Mesothelial cell of epicardium (in vitro differentiated cells): ENCODE measurements around the gene TALDO1. TPM values are rescaled to one million over a fixed set of nuclear protein-coding genes. Genes with fewer than 3 reads are reported as not detected.
A peak's percentile ranks its signal among the peaks of the same experiment; 100 is the strongest.

ENCODE experiments used
- DNase-seq, 2 experiments: peaks; one replicate each; pipeline ENCODE4 v3.0.0; 2021; ENCODE audit warnings: low spot score in 2 of 2; ENCODE audit not compliant: unreplicated experiment in 2 of 2
- H3K27ac Mint-ChIP-seq: 2 replicates; pipeline ENCODE4 v1.8.0; 2021; ENCODE audit warnings: mixed read lengths
- H3K27me3 Mint-ChIP-seq: 2 replicates; pipeline ENCODE4 v1.8.0; 2021; ENCODE audit warnings: low read depth, mixed read lengths
- H3K36me3 Mint-ChIP-seq: 2 replicates; pipeline ENCODE4 v1.8.0; 2021; ENCODE audit warnings: mixed read lengths
- H3K4me1 Mint-ChIP-seq: 2 replicates; pipeline ENCODE4 v1.8.0; 2021; ENCODE audit warnings: mixed read lengths
- H3K4me3 Mint-ChIP-seq: 2 replicates; pipeline ENCODE4 v1.8.0; 2021; ENCODE audit warnings: mild to moderate bottlenecking, moderate library complexity, mixed read lengths
- H3K9me3 Mint-ChIP-seq: 2 replicates; pipeline ENCODE4 v1.8.0; 2021; ENCODE audit warnings: mixed read lengths
- total RNA-seq: library from RNA; stranded (reverse); gene quantifications from 3 replicates; pipeline ENCODE4 v1.2.1, GENCODE V29; 2021
- TF ChIP-seq, protein P1 (sequence below): fragments of 200-600 bp; sonication (generic); IDR thresholded peaks from one replicate; pipeline ENCODE4 v1.5.0; 2021; ENCODE audit warnings: antibody characterized with exemption; ENCODE audit not compliant: unreplicated experiment

The TALDO1 gene
- total RNA-seq, 1 donor from 2014 or later, result 97.5 TPM

DNA sequence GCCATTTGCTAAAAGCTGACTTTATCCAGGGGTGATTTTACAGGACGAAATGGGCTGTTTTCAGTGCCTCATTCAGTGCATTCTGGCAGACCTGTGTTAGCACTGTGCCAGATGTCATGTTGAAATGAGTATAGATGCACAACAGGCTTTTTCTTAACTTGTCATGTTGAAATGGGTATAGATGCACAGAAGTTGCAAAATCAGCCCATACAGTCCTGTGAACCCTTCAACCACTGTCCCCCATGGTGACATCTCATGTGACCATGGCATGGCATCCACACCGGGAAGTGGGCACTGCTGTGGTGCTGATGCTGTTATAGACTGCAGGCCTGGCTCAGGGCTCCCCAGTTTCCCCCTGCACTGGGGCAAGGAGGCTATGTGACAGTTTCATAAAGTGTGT lies 2.5 kb downstream of the TALDO1 start:
- no peak overlapping the region for H3K4me3 Mint-ChIP-seq
- no peaks in the 10 kb centered on the region for H3K27me3 Mint-ChIP-seq
- H3K9me3 Mint-ChIP-seq, result no peaks in the 10 kb centered on the region
- H3K4me1 Mint-ChIP-seq, result peaks cover 17% of the 10 kb centered on the region
- no peak overlapping the region for H3K27ac Mint-ChIP-seq
- TF ChIP-seq, protein P1, sequence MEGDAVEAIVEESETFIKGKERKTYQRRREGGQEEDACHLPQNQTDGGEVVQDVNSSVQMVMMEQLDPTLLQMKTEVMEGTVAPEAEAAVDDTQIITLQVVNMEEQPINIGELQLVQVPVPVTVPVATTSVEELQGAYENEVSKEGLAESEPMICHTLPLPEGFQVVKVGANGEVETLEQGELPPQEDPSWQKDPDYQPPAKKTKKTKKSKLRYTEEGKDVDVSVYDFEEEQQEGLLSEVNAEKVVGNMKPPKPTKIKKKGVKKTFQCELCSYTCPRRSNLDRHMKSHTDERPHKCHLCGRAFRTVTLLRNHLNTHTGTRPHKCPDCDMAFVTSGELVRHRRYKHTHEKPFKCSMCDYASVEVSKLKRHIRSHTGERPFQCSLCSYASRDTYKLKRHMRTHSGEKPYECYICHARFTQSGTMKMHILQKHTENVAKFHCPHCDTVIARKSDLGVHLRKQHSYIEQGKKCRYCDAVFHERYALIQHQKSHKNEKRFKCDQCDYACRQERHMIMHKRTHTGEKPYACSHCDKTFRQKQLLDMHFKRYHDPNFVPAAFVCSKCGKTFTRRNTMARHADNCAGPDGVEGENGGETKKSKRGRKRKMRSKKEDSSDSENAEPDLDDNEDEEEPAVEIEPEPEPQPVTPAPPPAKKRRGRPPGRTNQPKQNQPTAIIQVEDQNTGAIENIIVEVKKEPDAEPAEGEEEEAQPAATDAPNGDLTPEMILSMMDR, result no peak
- no peaks in the 10 kb centered on the region for H3K36me3 Mint-ChIP-seq
- no peak for DNase-seq

DNA sequence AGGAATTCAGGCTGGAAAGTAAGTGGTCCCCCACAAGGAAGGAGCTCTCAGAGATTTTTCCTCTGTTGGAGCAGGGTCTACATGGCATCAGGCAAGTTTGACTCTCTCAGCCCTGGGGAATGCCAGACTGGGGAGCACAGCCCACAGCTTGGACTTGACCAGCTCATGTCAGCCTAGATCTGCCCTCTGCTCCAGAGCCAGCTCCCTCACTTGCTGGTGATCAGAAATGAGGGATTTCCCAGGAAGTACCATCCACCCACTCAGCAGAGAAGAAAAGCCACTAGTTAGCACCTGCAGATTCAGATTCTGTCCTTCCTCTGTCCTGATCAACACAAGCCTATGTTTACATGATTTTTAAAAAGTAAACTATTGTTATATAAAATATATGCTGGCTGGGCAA lies 13.0 kb downstream of the TALDO1 start:
- Mint-ChIP-seq H3K4me3 (no peak overlapping the region), H3K36me3 (peaks cover 23% of the 10 kb centered on the region), H3K27ac (no peak overlapping the region), H3K27me3 (no peaks in the 10 kb centered on the region), H3K9me3 (no peaks in the 10 kb centered on the region), H3K4me1 (no peaks in the 10 kb centered on the region)
- TF ChIP-seq, protein P1, result no peak
- DNase-seq, result no peak

DNA sequence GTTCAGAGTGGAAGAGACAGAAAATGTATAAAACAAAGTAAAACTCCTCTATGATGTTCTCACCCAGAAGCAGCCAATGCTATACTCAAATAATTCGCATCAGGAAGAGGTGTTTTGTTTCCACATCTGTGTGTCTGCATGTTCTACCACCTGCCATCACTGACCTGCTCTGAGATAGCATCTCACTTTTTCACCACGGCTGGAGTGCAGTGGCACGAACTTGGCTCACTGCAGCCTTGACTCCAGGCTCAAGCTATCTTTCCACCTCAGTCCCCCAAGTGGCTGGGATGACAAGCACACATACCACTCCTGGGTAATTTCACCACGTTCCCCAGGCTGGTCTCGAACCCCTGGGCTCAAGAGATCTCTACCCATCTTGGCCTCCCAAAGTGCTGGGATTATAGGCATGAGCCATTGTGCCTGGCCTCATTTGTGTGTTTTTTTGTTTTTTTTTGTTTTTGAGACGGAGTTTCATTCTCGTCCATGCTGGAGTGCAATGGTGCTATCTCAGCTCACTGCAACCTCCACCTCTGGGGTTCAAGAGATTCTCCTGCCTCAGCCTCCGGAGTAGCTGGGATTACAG lies 14.4 kb downstream of the TALDO1 start:
- Mint-ChIP-seq H3K4me3 (no peak overlapping the region), H3K27me3 (no peaks in the 10 kb centered on the region), H3K36me3 (peaks cover 25% of the 10 kb centered on the region)

DNA sequence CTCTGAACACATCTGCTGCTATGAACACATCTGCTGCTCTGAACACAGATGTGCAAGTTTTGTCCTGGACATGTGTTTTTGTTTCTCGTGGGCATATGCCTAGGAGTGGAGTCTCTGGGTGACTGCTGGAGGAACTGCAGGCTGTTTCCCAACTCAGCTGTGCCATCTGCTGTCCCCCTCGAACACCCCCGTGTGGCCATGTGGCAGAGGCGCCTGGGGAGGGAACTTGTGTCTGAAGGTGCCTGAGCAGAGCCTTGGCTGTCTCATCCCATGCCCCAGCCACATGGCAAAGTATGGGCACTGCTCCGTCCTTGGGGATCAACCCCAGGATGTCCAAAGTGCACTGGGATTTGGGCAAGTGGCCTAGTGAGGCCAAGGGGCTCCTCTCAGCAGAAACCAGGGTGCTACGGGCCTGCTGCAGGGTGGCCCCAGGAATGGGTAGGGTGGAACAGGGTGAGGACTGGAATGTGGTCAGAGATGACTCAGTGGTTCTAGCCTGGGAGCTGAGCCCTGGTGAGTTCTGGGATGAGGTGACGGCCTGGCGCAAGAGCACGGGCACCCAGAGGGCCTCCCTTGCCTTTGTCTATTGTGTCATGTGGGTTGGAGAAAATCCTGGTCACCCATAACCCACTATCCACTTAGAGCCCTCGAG lies 15.3 kb downstream of the TALDO1 start:
- TF ChIP-seq, protein P1, result no peak
- Mint-ChIP-seq H3K36me3 (peaks cover 25% of the 10 kb centered on the region), H3K27me3 (no peaks in the 10 kb centered on the region), H3K9me3 (no peaks in the 10 kb centered on the region), H3K27ac (peak overlapping the region; percentile 9), H3K4me3 (no peak overlapping the region), H3K4me1 (no peaks in the 10 kb centered on the region)
- no peak for DNase-seq

More for the DNA sequence above, 14.4 kb downstream of the TALDO1 start:
- H3K9me3 Mint-ChIP-seq, result no peaks in the 10 kb centered on the region
- DNase-seq, result no peak
- TF ChIP-seq, protein P1, result no peak
- no peak overlapping the region for H3K27ac Mint-ChIP-seq
- no peaks in the 10 kb centered on the region for H3K4me1 Mint-ChIP-seq

DNA sequence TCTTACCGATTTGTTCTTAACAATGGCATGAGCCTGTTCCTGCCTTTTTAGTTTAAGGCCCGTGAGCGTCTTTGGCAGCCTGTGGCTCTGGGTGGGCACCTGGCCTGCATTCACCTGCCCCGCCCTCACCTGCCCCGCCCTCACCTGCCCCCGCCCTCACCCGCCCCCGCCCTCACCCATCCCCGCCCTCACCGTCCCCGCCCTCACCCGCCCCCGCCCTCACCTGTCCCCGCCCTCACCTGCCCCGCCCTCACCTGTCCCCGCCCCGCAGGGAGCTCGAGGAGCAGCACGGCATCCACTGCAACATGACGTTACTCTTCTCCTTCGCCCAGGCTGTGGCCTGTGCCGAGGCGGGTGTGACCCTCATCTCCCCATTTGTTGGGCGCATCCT lies 15.8 kb downstream of the TALDO1 start:
- Mint-ChIP-seq H3K4me1 (no peaks in the 10 kb centered on the region), H3K27ac (no peak overlapping the region), H3K27me3 (no peaks in the 10 kb centered on the region), H3K36me3 (peaks cover 23% of the 10 kb centered on the region), H3K9me3 (no peaks in the 10 kb centered on the region), H3K4me3 (no peak overlapping the region)
- TF ChIP-seq, protein P1, result no peak
- DNase-seq, result no peak
